ENCODE results near the gene RALGPS2.
"Not testable (repeated sequence)": the region's sequence is repeated elsewhere in the genome, so short reads cannot be mapped to it uniquely, and the experiment has no call there.

The RALGPS2 gene

GRCh38 chr1:178784131-178784536 is 59.1 kb downstream of the RALGPS2 start:
- DNase-seq = no peak

DNA sequence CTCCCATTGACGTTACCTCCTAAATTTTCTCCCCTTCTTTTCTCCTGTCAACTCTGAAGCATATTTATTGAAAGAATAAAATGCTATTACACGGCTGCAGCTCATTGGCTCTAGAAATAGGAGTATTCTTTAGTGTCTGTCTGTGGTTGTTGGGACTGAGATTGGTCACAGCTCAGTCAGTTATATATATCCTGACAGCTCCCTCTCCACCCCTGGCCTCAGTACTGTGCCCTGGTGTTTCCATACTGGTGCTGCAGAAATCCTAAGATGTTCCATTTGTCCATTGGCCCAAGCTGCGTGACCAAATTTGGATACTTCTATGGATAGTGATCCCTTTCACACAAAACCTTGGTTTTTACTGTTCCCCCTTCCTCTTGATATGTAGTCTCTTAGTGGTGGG is 67.3 kb downstream of the RALGPS2 start:
- no peak for DNase-seq

GRCh38 chr1:178796013-178796412 is 71.0 kb downstream of the RALGPS2 start:
- no peak for DNase-seq

DNA sequence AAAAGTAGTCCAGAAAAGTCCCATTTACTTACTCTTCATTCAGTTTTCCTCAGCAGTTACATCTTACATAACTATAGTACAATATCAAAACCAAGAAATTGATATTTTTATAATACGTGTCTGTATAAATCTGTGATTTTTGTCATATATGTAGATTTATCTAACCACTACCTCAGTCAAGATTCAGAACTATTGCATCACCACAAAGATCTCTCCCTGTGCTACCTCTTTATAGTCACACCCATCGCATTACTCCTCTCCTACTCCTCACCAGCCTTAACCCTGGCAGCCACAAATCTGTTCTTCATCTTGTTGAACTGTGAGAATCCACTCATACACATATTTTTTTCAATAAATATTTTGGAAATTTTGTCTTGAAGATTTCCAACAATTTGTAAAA is 72.5 kb downstream of the RALGPS2 start:
- DNase-seq = no peak

- no peak for DNase-seq
Measured at GRCh38 chr1:178798232-178798861, 73.3 kb downstream of the RALGPS2 start.

- no peak for DNase-seq
Measured at GRCh38 chr1:178802873-178803272, 77.8 kb downstream of the RALGPS2 start.

DNA sequence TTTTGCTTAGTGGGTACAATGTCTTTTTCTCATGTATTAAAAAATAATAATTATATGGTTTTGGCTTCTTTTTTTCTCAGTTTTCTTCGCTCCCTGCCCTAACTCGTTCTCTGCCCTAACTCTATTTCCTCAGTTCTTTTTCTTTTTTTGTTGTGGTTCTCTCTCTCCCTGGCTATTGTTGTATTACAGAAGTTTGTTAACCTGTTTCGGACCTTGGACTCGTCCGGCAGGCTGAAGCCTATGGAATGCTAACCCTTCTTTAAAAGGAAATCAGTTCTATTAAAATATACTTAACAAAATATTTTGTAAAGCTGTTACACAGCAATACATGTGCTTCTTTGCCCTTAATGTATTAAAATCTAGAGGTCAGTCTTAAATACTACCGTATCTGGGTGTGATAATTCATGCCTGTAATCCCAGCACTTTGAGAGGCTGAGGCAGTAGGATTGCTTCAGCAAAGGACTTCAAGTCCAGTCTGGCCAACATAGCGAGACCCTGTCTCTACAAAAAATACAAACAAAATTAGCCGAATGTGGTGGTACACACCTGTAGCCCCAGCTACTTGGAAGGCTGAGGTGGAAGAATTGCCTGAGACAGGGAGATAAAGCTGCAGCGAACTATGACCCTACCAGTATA is 81.7 kb downstream of the RALGPS2 start:
- DNase-seq = no peak

- DNase-seq = no peak
Measured at GRCh38 chr1:178808529-178808928, 83.5 kb downstream of the RALGPS2 start.

GRCh38 chr1:178810585-178810984 is 85.5 kb downstream of the RALGPS2 start:
- no peak for DNase-seq

- no peak for DNase-seq
Measured at GRCh38 chr1:178818416-178818815, 93.4 kb downstream of the RALGPS2 start.

GRCh38 chr1:178819123-178819522 is 94.1 kb downstream of the RALGPS2 start:
- no peak for DNase-seq

DNA sequence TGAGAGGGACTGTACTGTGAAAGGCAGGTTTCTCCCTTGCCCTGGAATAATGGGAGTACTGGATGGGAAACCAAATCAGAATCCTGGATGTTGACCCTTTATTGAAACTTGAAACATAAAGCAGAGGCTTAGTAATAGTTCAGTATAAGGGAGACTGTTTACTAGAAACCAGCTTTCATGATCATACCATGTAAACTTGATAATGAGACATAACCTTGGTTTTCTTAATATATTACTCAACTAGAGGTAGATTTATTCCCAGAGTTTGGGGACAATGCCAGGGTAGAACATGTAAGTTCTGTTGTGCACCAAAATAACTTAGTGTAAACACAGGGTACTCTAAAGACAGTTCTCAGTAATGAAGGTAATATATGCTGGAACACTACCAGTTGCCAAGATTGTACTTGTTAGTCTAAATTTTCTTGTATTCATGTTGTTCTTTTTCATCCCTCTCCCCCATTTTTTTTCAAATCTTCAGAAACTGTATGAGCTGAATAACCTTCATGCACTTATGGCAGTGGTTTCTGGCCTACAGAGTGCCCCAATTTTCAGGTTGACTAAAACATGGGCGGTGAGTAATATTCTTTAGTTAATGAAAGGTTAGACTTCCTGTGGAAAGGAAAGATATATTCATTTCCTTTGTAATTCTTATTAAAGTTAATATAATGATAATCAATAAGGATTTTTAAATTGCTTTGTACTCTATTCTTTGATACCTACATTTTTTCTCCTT is 96.3 kb downstream of the RALGPS2 start:
- no peak for DNase-seq

DNA sequence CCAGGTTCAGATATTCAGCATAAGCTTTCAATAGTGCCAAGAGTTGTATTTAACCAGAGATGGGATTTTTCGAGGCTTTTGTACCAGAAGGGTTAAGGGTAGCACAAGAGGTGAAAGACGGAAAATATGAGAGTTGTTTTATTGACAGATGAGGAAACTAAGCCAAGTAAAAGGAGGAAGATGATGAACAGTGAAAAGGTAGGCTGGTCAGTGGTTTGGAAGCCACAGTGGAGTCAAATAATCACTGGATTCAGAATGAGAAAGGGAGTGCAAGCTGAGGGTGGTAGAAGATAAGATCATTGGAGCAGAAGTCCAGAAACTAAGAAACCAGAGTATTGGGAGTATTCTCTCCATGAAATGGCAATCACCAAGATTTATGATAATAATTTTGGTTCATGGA is 100.1 kb downstream of the RALGPS2 start:
- no peak for DNase-seq

DNA sequence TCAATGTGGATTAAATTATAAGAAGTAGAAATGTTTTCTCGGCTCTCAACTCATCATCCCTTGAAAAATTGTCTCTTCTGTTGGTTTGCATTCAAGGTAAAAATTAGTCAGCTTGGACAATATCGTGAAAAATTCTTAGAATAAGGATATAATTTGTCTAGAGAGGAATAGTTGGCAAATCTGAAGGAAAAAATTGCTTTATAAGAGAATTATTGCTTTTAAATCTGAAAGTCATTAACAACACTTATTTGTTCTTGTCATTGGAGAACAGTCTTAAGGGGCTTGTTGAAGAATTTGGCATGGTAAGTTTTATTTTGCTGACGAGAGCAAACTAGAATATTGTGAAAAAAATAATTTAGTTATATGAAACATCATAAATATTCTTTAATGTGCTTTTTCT is 119.4 kb downstream of the RALGPS2 start:
- DNase-seq = no peak

DNA sequence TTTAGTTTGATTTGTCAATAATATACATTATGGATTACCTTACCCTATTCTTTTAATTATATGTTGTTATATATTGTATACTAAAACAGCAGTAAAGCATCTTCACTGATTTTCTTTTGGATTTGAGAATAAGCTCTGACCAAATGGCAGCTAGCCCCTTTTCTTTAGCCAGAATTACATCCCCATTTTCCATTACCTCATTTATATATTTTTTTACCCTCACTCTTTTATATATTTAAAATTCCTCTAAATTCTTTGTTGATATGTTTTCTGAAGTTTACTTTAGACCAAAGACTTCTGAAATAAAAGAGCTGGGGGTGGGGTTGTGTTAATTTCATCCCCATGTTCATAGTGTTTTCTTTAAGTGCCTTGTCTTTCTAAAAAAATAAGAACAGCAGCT is 121.3 kb downstream of the RALGPS2 start:
- DNase-seq = no peak

GRCh38 chr1:178847396-178847849 is 122.4 kb downstream of the RALGPS2 start:
- no peak for DNase-seq

DNA sequence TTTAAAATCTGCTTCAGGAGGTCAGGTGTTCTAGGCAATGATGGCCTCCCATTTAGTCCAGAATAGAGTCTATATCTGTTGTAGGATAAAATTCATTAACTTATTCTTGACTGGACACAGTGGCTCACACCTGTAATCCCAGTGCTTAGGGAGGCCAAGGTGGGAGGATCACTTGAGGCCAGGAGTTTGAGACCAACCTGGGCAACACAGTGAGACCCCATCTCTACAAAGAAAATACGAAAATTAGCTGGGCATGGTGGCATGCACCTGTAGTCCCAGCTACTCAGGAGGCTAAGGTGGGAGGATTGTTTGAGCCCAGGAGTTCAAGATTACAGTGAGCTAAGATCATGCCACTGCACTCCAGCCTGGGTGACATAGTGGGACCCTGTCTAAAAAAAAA is 122.9 kb downstream of the RALGPS2 start:
- not testable (repeated sequence) for DNase-seq

DNA sequence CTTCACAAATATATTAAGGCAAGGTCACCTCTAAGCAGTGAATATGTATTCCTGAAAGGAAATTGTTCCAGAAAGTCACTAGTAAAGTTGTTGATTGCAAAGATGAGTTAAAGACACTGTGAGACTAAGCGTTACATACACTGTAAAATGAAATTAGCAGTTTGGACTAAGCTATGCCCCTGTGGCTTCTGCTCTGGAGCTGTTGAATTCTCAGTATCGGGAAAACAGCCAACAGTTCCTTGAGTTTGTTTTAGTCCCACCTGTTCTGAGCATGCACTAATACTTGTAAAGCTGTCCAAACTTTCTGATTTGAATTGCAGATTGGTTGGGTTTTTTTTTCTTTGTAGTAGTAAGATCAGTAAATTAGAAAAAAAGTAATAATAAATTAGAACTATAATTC is 124.9 kb downstream of the RALGPS2 start:
- no peak for DNase-seq

DNA sequence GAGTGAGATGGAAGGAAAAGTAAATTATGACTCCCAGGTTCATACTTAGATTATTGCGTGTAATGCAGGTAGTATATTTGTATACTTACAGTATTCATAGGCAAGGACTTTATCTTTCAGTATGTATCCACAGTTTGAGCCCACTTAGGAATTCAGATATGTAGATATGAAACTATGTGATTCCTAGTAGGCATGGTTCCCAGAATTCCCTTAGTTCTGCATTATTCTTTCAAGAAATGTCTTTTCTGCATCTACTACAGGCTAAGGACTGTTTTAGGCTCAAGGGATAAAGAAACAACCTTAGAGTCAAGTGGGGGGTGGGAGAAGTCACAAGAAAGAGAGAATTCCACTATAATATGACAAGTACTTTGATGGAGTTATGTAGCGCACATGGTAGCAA is 132.1 kb downstream of the RALGPS2 start:
- DNase-seq = no peak

DNA sequence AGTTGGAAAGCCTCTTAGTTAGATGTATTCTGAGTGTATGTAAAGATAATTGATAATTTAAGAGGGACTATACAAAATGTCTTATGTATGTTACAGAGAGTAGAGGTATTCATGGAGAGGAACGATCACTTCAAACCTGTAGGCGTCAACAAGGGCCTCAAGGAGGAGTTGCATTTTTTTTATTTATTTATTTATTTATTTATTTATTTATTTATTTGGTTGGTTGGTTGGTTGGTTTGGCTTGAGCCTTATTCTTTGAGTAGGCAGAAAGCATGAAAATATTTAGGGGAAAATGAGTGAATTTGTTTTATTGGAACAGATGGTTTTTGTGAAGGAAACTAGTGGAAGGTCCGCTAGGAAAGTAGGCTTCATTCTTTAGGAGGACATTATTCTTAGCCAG is 137.4 kb downstream of the RALGPS2 start:
- DNase-seq = no peak

DNA sequence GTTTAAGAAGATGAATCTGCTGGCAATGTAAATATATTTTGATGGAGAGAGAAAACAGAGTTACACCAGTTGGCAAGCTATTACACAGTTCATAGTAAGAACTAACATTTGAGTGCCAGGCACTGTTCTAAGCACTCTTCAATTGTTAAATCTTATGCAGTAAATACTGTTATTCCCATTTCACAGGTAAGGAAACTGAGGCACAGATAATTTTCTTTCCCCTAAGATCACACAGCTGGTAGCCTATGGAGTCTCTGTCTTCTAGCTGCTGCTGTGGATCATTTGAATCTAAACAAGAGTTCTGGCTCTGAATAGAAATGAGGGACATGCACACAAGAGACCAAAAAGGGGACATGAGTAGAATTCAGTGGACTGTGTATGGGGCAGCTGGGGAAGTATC is 137.8 kb downstream of the RALGPS2 start:
- no peak for DNase-seq

DNA sequence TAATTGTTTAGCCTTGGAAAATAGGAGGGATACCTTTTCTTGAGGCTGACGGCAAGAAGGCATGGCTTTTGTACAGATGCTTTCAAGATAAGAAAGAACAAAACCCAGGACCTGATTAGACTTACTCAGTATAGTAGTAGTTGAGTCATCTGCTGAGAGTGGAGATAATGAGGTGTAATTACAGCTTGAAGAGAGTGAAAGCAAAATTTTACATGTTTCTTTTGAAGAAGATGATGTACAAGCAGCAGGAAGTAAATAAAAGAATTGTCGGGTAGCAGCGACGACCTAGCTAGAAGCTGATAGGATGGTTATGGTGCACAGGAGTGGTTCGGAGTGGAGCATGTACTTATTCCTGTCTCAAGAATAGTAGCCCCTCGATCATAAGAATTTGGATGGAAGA is 139.3 kb downstream of the RALGPS2 start:
- DNase-seq = no peak

GRCh38 chr1:178867670-178868069 is 142.6 kb downstream of the RALGPS2 start:
- no peak for DNase-seq

GRCh38 chr1:178868706-178869105 is 143.7 kb downstream of the RALGPS2 start:
- DNase-seq = no peak

Data from activated T-cell treated with anti-CD3 and anti-CD28 coated beads, Interleukin-2, amount 50 U/mL, for 1 hour (primary cell).